NCI-H69 (cell line): ENCODE measurements around the gene OR11L1.

Experiments
- DNase-seq: peaks from one replicate; lab custom pipeline; 2025; lab: John Stamatoyannopoulos, UW

OR11L1 gene

GRCh38 chr1:247841796-247842195, at the start of gene OR11L1:
Gene OR11L1 (minus strand): TSS chr1:247841896. CDS start chr1:247841896, 0 bp downstream.
- no peak for DNase-seq

- DNase-seq: no peak
Measured at GRCh38 chr1:247884797-247885413, 43.2 kb upstream of the OR11L1 start.

GRCh38 chr1:247883346-247883745, 41.6 kb upstream of the OR11L1 start:
- DNase-seq: no peak

- no peak for DNase-seq
Measured at GRCh38 chr1:247865416-247865815, 23.7 kb upstream of the OR11L1 start.

- DNase-seq: no peak
Measured at GRCh38 chr1:247864644-247865043, 22.9 kb upstream of the OR11L1 start.

GRCh38 chr1:247862756-247863155, 21.1 kb upstream of the OR11L1 start:
- DNase-seq: no peak

GRCh38 chr1:247857985-247858619, 16.4 kb upstream of the OR11L1 start:
- no peak for DNase-seq

GRCh38 chr1:247857069-247857984, 15.6 kb upstream of the OR11L1 start, which contains the start of gene TRIM58:
Gene TRIM58 (plus strand): TSS chr1:247857187. CDS start chr1:247857247, 60 bp downstream.
- no peak for DNase-seq

- DNase-seq: no peak
Measured at GRCh38 chr1:247855911-247856310, 14.2 kb upstream of the OR11L1 start.

GRCh38 chr1:247854899-247855545, 13.3 kb upstream of the OR11L1 start:
- no peak for DNase-seq

- no peak for DNase-seq
Measured at GRCh38 chr1:247849616-247850015, 7.9 kb upstream of the OR11L1 start.

- no peak for DNase-seq
Measured at GRCh38 chr1:247848346-247848745, 6.7 kb upstream of the OR11L1 start.

GRCh38 chr1:247845693-247846017, 4.0 kb upstream of the OR11L1 start:
- no peak for DNase-seq

GRCh38 chr1:247845011-247845692, 3.5 kb upstream of the OR11L1 start:
- no peak for DNase-seq

- no peak for DNase-seq
Measured at GRCh38 chr1:247843411-247843810, 1.7 kb upstream of the OR11L1 start.

GRCh38 chr1:247840818-247841217, 878 bp downstream of the OR11L1 start:
- no peak for DNase-seq

GRCh38 chr1:247833601-247834000, 8.1 kb downstream of the OR11L1 start:
- no peak for DNase-seq

GRCh38 chr1:247829656-247830055, 12.0 kb downstream of the OR11L1 start:
- no peak for DNase-seq

GRCh38 chr1:247825362-247825761, 16.3 kb downstream of the OR11L1 start:
- no peak for DNase-seq

- no peak for DNase-seq
Measured at GRCh38 chr1:247824023-247824422, 17.7 kb downstream of the OR11L1 start, which contains the start of gene OR14A16. Gene OR14A16 (minus strand): TSS chr1:247824119. CDS start chr1:247815729, 8,390 bp downstream.

GRCh38 chr1:247822060-247822459, 19.6 kb downstream of the OR11L1 start:
- DNase-seq: no peak

GRCh38 chr1:247812637-247813036, 29.1 kb downstream of the OR11L1 start:
- DNase-seq: no peak
